Uterus (tissue), 4 donors: ENCODE results near the gene SERPINE1. TPM values are rescaled to one million over a fixed set of nuclear protein-coding genes. Genes with fewer than 3 reads are reported as not detected.
"Not testable (repeated sequence)": the region's sequence is repeated elsewhere in the genome, so short reads cannot be mapped to it uniquely, and the experiment has no call there.

Experiments used
- DNase-seq, 2 donors: peaks; one replicate each; pipeline ENCODE4 v3.0.0-alpha.2; 2019 to 2020
- H3K27ac ChIP-seq, 2 donors: fragments of 200-600 bp; sonication (generic); 1 replicate in 1 of 2; 2 replicates in 1 of 2; pipeline ENCODE4 v1.5.1; 2016 to 2018
- H3K27me3 ChIP-seq, 2 donors: fragments of 200-600 bp; sonication (generic); one replicate each; pipeline ENCODE4 v1.5.1; 2018 to 2019; ENCODE audit warnings: control low read depth in 1 of 2
- H3K36me3 ChIP-seq, 2 donors: fragments of 200-600 bp; sonication (generic); one replicate each; pipeline ENCODE4 v1.5.1; 2019; ENCODE audit warnings: control low read depth in 1 of 2
- H3K4me1 ChIP-seq, 2 donors: fragments of 200-600 bp; sonication (generic); one replicate each; pipeline ENCODE4 v1.5.1; 2018 to 2019; ENCODE audit warnings: control low read depth in 1 of 2
- H3K4me3 ChIP-seq, 2 donors: fragments of 200-600 bp; sonication (generic); 1 replicate in 1 of 2; 2 replicates in 1 of 2; pipeline ENCODE4 v1.5.1; 2018 to 2019; ENCODE audit warnings: mild to moderate bottlenecking in 1 of 2
- H3K9me3 ChIP-seq, 2 donors: fragments of 200-600 bp; sonication (generic); one replicate each; pipeline ENCODE4 v1.5.1; 2019; ENCODE audit warnings: control low read depth in 1 of 2
- POLR2A ChIP-seq, 2 donors: fragments of 450-650 bp; IDR thresholded peaks; one replicate each; pipeline ENCODE4 v1.6.1; 2016; ENCODE audit warnings: antibody characterized with exemption in 2 of 2, mild to moderate bottlenecking in 1 of 2, moderate library complexity in 1 of 2
- intact Hi-C: fragments of 100-400 bp; cut with DNase I; formaldehyde crosslinking; loops from one replicate; pipeline ENCODE4 v1.15.1; 2023; ENCODE audit warnings: low total_unique reads
- total RNA-seq, 4 donors: library from RNA; depleted of rRNA in 3 of 4; stranded (reverse); fragments of >200 nt in 3 of 4; gene quantifications; one replicate each; pipeline versions ENCODE4 v1.1.0 to v1.2.4, GENCODE V29; 2014 to 2023
- TF ChIP-seq, protein P1 (sequence below), 4 experiments: fragments of 200-600 bp in 2 of 4; fragments of 450-650 bp in 2 of 4; sonication (generic) in 2 of 4; IDR thresholded peaks; one replicate each; pipeline ENCODE4 v1.5.1; 2016 to 2019; ENCODE audit warnings: antibody characterized with exemption in 4 of 4, mild to moderate bottlenecking in 2 of 4, moderate library complexity in 1 of 4
- donor health status: DM: yes; HTN: yes; CAD: no.

The SERPINE1 gene
- total RNA-seq, 4 donors from 2014 or later: 0.51 to 10.6 (median 5.5) TPM

DNA sequence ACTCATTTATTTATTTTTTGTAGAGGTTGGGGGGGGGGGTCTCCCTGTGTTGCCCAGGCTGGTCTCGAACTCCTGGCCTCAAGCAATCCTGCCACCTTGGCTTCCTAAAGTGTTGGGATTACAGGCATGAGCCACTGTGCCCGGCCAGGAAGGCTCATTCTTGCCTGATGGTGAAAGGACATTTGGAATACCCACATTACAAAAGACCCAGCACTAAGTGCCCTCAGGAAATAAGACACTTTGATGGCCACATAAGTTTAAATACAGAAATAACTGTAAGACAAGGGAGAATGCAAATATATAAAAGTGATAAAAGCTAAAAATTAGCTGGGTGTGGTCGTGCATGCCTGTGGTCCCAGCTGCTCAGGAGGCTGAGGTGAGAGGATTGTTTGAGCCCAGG lies 8.0 kb upstream of the SERPINE1 start:
- no peaks in the 10 kb centered on the region for H3K27me3 ChIP-seq
- intact Hi-C loops: no loop called here
- DNase-seq: no peak
- H3K4me3 ChIP-seq: no peak overlapping the region
- H3K36me3 ChIP-seq: no peaks in the 10 kb centered on the region
- peaks cover 0 to 3% of the 10 kb centered on the region in 2 donors for H3K4me1 ChIP-seq
- H3K27ac ChIP-seq: peak overlapping the region in 1 of 2 donors; percentile 97
- H3K9me3 ChIP-seq: no peaks in the 10 kb centered on the region
- TF ChIP-seq, protein P1, sequence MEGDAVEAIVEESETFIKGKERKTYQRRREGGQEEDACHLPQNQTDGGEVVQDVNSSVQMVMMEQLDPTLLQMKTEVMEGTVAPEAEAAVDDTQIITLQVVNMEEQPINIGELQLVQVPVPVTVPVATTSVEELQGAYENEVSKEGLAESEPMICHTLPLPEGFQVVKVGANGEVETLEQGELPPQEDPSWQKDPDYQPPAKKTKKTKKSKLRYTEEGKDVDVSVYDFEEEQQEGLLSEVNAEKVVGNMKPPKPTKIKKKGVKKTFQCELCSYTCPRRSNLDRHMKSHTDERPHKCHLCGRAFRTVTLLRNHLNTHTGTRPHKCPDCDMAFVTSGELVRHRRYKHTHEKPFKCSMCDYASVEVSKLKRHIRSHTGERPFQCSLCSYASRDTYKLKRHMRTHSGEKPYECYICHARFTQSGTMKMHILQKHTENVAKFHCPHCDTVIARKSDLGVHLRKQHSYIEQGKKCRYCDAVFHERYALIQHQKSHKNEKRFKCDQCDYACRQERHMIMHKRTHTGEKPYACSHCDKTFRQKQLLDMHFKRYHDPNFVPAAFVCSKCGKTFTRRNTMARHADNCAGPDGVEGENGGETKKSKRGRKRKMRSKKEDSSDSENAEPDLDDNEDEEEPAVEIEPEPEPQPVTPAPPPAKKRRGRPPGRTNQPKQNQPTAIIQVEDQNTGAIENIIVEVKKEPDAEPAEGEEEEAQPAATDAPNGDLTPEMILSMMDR (IDR thresholded peaks at IDR 0.05): no peak
- TF ChIP-seq POLR2A (IDR thresholded peaks at IDR 0.05): no peak

DNA sequence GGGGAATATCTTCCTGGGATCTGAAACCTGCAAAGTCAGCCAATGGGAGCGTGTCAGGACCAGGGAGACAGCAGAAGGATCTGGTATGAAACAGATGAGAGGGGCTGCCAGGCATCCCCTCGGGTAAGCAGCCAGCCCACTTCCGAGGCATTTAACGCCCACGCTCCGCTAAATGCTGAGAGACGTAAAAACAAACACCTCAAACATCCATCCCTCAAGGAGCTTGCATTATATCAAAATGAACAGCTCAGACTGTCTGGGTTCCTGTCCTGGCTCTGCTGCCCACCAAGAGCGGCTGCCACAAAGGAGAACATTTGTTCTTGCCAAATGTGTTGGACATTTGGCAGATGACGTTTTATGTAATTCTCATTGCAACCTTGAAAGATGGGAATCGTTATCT lies 7.0 kb upstream of the SERPINE1 start:
- no peak for DNase-seq
- intact Hi-C loops: no loop called here
- Histone ChIP-seq H3K36me3 (no peaks in the 10 kb centered on the region), H3K9me3 (no peaks in the 10 kb centered on the region), H3K4me3 (no peak overlapping the region), H3K27ac (peak overlapping the region; percentile 39 to 97), H3K4me1 (peaks cover 0 to 11% of the 10 kb centered on the region in 2 donors), H3K27me3 (no peaks in the 10 kb centered on the region)
- TF ChIP-seq, protein P1 (IDR thresholded peaks at IDR 0.05): no peak
- TF ChIP-seq POLR2A (IDR thresholded peaks at IDR 0.05): no peak

DNA sequence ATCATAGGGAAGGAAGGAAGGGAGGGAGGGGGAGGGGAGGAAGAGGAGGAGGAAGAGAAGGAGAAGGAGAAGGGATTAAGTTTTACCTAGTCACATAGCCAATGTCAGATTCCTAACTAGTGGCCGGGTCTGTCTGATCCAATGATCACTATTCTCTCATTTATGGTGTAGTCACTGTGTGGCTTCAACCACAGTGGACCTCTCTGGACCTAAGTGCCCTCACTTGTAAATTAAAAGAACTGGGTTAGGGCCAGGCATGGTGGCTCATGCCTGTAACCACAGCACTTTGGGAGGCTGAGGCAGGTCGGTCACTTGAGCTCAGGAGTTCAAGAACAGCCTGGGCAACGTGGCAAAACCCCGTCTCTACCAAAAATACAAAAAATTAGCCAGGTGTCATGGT lies 6.6 kb upstream of the SERPINE1 start:
- H3K4me3 ChIP-seq: no peak overlapping the region
- H3K9me3 ChIP-seq: no peaks in the 10 kb centered on the region
- TF ChIP-seq, protein P1 (IDR thresholded peaks at IDR 0.05): no peak
- no peak for TF ChIP-seq POLR2A (IDR thresholded peaks at IDR 0.05)
- H3K27ac ChIP-seq: peak overlapping the region; percentile 39 to 97
- H3K27me3 ChIP-seq: no peaks in the 10 kb centered on the region
- H3K4me1 ChIP-seq: peaks cover 0 to 16% of the 10 kb centered on the region in 2 donors
- no peak for DNase-seq
- no peaks in the 10 kb centered on the region for H3K36me3 ChIP-seq
- intact Hi-C loops: no loop called here

DNA sequence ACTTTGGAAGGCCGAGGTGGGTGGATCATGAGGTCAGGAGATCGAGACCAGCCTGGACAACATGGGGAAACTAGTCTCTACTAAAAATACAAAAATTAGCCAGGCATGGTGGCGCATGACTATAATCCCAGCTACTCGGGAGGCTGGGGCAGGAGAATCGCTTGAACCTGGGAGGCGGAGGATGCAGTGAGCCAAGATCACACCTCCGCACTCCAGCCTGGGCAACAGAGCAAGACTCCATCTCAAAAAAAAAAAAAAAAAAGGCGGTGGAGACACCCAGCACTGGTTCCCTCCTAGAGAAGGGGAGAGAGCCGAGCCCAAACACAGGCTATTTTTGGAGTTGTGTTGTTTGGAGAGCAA lies 5.3 kb upstream of the SERPINE1 start:
- H3K36me3 ChIP-seq, DNase-seq, intact Hi-C loops, H3K9me3 ChIP-seq, H3K27me3 ChIP-seq, H3K4me3 ChIP-seq: not testable (repeated sequence)
- H3K4me1 ChIP-seq: peaks cover 0 to 25% of the 10 kb centered on the region in 2 donors
- H3K27ac ChIP-seq: peak overlapping the region; percentile 90 to 97

DNA sequence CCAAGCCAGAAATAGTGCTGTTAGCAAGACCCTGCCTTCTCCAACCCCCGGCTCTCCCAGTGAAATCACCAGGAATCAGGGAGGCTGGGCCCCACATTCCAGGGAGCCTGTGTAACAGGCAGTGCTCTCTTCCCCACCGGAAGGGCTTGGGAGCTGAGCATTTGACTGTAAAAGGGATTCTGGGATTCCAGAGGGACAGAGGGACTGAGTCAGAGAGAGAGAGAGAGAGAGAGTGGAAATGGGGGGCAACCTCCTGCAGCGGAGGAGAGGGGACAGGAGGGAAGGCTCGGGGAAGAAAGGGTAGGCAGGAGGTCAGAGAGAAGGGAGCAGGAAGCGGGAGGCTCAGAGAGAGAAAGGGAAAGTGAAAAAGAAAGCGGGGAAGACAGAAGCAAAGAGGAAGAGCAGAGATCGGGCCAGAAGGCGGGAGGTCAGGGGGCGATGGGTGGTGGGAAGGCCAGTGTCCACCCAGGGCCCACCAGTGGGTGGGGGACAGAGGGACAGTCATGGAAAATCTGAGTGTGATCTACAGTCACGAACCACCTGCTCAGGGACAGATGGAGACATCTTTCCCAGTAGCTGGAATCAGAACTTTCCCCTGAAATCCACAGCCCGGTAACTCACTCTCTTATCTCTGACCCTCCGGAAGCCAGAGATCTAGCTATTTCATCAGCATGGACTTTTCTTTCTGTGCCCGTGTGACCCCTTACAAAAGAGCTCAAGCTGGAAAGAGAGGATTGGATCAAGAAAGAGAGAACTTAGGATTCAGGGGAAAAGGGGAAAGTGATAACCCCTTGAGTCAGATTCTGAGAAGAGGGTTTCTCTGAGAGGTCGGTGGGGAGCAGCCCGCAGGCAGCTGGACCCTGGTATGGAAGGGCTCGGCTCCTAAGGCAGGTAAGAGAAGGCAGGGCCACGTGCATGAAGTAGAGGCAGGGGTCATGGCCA lies 4.6 kb upstream of the SERPINE1 start:
- peak overlapping the region; percentile 30 to 36 for H3K4me3 ChIP-seq
- peaks cover 0 to 26% of the 10 kb centered on the region in 2 donors for H3K4me1 ChIP-seq
- intact Hi-C loops: no loop called here

More for the DNA sequence above, 4.6 kb upstream of the SERPINE1 start:
- Histone ChIP-seq H3K27ac (peak overlapping the region; percentile 90 to 97), H3K36me3 (no peaks in the 10 kb centered on the region), H3K27me3 (no peaks in the 10 kb centered on the region), H3K9me3 (no peaks in the 10 kb centered on the region)
- TF ChIP-seq, protein P1 (IDR thresholded peaks at IDR 0.05): peak in 1 of 4 experiments; percentile 8
- peak; percentile 61 to 68 for TF ChIP-seq POLR2A (IDR thresholded peaks at IDR 0.05)
- peak; percentile 87 to 92 for DNase-seq
